KG1 (cell line): ENCODE measurements around the gene LINC01488.

ENCODE experiments used
- DNase-seq: peaks from one replicate; lab custom pipeline; 2025; lab: John Stamatoyannopoulos, UW

Gene LINC01488

GRCh38 chr11:69510471-69511357 lies 29.3 kb downstream of the LINC01488 start:
- no peak for DNase-seq

- no peak for DNase-seq
Measured at GRCh38 chr11:69511358-69512055, 30.0 kb downstream of the LINC01488 start.

DNA sequence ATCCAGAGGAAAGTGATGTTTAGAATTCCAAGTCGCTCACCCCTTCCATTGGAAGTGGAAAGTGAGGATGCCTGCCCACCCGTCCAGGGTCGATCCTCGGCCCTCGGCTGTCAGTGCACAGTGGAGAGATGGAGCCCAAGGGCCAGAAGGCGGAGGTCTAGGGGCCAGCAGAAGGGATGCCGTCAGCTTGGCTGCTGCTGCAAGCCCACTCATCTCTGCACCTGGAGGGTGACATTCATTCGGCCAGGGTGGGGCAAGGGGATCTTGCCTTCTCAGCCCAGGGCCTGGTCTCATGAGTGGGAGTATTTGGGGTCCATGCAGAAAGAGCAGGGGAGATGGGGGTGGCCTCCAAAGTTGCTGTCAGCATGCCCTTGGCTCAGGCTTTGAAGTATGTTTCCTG lies 30.7 kb downstream of the LINC01488 start:
- DNase-seq = no peak

GRCh38 chr11:69512790-69513189 lies 31.3 kb downstream of the LINC01488 start:
- DNase-seq = no peak

DNA sequence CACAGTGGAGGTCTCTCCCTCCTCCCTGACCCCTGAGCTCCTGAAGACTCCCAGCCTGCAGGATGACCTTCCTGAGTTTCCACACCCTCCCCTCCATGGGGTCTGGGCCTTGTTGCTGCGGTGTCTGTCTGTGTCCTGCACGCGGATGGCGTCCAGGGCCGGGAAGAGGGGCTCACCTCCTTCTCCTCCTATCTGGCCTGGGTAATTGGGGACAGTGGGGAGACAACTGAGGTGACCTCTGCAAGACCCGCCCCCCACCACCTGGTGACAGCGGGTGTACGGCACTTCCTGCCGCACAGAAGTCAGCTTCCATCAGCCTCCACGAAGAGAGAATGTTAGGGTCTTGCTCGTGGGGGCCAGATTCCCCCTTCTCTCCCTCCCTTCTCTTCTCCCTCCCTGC lies 31.7 kb downstream of the LINC01488 start:
- no peak for DNase-seq

DNA sequence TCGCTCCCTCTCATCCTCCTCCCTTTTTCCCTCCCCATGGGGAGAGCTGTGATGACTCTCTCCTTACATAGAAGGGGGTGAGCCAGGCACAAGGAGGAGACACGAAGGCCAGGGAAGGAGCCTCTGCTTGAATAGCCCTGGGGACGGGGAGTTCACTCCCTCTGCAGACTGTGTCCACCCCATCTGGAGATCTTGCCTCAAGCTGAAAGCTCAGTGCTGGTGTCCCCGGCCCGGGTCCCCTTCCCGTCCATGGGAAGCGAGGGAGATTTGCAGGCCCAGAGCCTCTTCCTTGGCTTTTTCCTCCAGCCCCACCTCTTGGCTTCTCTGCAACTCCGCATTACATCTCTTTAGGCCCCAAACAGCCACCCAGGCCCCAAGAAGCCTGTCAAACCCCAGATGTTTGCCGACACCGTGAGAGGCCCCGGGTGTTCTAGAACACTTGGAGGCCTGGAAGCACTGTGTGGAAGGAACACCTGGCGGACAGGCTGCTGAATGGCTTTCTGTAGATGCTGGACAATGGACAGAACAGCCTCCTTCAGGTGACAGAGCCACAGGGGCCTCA lies 32.3 kb downstream of the LINC01488 start:
- DNase-seq = no peak

DNA sequence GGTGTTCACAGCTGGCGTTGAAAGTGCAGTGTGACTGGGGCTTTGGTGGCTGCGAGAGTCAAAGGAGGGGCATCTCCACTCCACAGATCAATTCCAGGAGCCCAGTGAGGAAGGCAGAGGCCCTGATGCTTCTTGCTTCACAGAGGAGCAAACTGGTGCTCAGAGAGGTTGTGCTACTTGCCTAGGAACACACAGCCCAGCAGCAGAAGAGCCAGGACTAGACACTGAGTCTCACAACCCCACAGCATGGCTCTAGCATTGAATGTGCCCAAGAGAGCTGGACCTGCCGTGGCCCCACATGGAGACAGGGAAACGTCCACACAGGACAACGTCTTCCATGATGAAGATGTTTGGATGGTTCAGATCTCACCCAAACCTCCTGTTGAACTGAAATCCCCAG lies 33.3 kb downstream of the LINC01488 start:
- DNase-seq = no peak

DNA sequence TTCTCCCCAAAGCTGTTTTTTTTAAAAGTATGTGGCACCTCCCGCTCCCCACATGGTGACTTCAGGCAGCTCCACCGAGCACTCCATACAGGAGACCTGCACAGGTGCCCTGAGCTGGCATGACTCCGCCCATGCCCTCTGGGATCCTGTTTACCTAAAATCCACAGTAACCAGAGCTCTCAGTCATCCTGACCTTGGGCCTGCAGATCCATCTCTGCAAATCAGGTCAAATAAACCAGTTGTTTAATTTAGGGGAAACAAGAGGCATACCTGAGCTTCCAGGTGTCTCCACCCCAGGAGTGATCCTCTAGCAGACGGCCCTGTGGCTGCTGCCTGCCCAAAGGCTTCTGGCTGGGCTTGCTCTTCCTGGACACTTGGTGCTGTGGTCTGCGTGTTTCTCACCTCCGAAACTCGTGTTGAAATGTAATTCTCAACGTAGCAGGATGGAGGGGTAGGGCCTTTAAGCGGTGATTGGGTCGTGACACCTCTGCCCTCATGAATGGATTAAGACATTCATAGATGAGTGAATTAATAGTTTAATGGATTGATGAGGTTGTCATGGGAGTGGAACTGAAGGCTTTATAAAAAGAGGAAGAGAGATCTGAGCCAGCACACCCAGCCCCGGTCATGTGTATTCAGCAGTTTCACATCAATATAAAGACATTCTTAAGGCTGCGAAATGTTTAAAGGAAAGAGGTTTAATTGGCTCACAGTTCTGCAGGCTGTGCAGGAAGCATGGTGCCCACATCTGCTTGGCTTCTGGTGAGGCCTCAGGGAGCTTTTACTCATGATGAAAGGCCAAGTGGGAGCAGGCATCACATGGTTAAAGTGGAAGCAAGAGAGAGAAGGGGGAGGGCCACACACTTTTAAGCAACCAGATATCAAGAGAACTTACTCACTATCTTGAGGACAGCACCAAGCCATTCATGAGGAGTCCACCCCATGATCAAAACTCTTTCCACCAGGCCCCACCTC lies 34.1 kb downstream of the LINC01488 start:
- DNase-seq = no peak

GRCh38 chr11:69516526-69516925 lies 35.1 kb downstream of the LINC01488 start:
- DNase-seq = no peak

DNA sequence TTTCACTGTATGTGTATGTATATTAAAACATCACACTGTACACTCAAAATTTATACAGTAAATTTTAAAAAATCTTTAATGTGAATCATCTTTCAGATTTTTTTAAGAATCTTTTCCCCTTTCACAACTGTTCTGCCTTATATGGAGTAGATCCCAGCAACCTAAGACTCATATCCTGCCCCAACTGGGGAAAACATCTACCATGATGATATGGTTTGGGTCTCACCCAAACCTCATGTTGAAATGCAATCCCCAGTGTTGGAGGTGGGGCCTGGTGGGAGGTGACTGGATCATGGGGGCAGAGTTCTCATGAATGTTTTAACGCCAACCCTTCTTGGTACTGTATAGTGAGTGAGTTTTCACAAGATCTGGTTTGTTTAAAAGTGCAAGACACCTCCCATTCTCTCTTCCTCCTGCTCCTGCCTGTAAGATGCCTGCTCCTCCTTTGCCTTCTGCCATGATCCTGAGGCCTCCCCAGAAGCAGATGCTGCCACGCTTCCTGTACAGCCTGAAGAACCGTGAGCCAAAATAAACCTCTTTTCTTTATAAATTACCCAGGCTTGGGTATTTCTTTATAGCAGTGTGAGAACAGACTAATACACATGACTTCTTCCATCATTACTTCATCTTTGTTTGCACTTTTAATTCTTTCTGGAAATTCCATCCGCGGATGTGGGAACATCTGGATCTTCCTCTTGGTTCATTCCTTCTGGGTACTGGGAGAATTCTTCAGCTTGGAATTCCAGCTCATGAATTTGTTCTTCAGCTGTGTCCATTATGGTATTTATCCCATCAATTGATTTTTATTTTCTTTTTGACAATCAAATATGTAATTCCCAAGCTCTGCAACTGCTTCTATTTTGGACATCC lies 36.9 kb downstream of the LINC01488 start:
- DNase-seq = no peak

DNA sequence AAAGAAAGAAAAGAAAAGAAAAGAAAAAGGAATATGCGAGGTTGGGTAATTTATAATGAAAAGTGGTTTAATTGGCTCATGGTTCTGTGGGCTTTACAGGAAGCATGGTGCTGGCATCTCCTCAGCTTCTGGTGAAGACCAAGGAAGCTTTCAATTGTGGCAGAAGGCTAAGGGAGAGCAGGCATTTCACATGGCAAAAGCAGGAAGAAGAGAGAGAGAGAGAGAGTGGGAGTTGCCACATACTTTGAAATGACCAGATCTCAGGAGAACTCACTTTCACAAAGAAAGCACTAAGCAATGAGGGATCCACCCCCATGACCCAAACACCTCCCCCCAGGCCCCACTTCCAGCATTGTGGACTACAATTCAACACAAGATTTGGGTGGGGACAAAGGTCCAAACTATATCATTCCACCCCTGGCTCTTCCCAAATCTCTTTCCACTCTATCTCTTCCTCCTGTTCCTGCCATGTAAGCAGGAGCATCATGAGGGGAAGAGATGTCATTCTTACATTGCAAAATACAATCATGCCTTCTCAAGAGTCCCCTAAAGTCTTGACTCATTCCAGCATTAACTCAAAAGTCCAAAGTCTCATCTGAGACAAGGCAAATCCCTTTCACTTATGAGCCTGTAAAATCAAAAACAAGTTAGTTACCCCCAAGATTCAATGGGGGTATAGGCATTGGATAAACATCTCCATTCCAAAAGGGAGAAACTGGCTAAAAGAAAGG lies 38.9 kb downstream of the LINC01488 start:
- DNase-seq = no peak

GRCh38 chr11:69521457-69521856 lies 40.0 kb downstream of the LINC01488 start:
- no peak for DNase-seq

DNA sequence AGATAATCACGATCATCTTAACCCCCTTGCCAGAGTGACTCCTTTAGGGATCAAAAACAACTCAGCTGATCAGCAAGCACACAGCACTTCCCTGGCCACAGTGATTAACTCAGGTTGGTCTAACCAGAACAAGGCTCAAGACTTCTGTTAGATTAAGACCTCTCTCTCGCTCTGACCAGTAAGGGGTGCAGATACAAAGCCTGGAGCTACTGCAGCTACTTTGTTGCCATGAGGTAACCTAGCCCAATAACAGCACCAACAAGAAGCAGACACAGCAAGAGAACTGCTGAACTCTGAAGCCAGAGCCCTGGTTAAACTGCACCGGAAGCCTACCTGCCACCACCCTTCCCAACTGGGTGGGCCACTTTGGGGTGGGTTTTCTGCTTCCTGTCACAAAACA lies 42.0 kb downstream of the LINC01488 start:
- no peak for DNase-seq

GRCh38 chr11:69524291-69524882 lies 42.9 kb downstream of the LINC01488 start:
- DNase-seq = no peak

GRCh38 chr11:69524991-69525411 lies 43.5 kb downstream of the LINC01488 start:
- no peak for DNase-seq

GRCh38 chr11:69525516-69526452 lies 44.3 kb downstream of the LINC01488 start:
- no peak for DNase-seq

DNA sequence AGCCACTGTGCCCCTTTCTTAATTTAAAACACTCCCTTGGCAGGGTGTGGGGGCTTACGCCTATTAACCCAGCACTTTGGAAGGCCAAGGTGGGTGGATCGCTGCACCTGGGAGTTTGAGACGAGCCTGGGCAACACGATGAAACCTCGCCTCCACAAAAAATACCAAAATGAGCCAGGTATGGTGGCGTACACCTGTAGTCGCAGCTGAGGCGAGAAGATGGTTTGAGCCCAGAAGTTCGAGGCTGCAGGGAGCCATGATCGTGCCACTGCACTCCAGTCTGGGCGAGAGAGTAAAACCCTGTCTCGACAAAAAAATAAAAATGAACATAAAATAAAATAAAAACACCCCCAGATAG lies 45.0 kb downstream of the LINC01488 start:
- DNase-seq = no peak

- no peak for DNase-seq
Measured at GRCh38 chr11:69529001-69529400, 47.5 kb downstream of the LINC01488 start.
